GM18511 (cell line): ENCODE data around the gene COX6A1.
A peak's percentile ranks its signal among the peaks of the same experiment; 100 is the strongest.

Source experiments
- ATAC-seq: cut with Tn5 transposase; IDR thresholded peaks from one replicate; pipeline ENCODE4 v1.9.1; 2021; ENCODE audit warnings: mild to moderate bottlenecking, moderate library complexity; ENCODE audit not compliant: unreplicated experiment

Gene COX6A1

GRCh38 chr12:120437735-120438494 is at the start of gene COX6A1:
TSS of gene COX6A1 (plus strand) at chr12:120438113. CDS start at chr12:120438127, 14 bp downstream.
- peak; percentile 97 for ATAC-seq

GRCh38 chr12:120388691-120389481 is 49.0 kb upstream of the COX6A1 start:
- no peak for ATAC-seq

- no peak for ATAC-seq
Measured at GRCh38 chr12:120390540-120391120, 47.3 kb upstream of the COX6A1 start.

GRCh38 chr12:120394483-120395367 is 43.2 kb upstream of the COX6A1 start:
- no peak for ATAC-seq

- no peak for ATAC-seq
Measured at GRCh38 chr12:120397824-120398540, 39.9 kb upstream of the COX6A1 start.

GRCh38 chr12:120399531-120399930 is 38.4 kb upstream of the COX6A1 start:
- no peak for ATAC-seq

- ATAC-seq: no peak
Measured at GRCh38 chr12:120402217-120402616, 35.7 kb upstream of the COX6A1 start.

GRCh38 chr12:120403869-120404268 is 34.0 kb upstream of the COX6A1 start:
- no peak for ATAC-seq

GRCh38 chr12:120404271-120404670 is 33.6 kb upstream of the COX6A1 start:
- ATAC-seq: no peak

GRCh38 chr12:120406069-120406468 is 31.8 kb upstream of the COX6A1 start:
- no peak for ATAC-seq

GRCh38 chr12:120406553-120406952 is 31.4 kb upstream of the COX6A1 start:
- ATAC-seq: no peak

- ATAC-seq: no peak
Measured at GRCh38 chr12:120408771-120409170, 29.1 kb upstream of the COX6A1 start.

GRCh38 chr12:120412421-120412820 is 25.5 kb upstream of the COX6A1 start:
- no peak for ATAC-seq

- ATAC-seq: no peak
Measured at GRCh38 chr12:120413901-120414695, 23.8 kb upstream of the COX6A1 start.

GRCh38 chr12:120416490-120417216 is 21.3 kb upstream of the COX6A1 start:
- ATAC-seq: no peak

GRCh38 chr12:120417917-120418580 is 19.9 kb upstream of the COX6A1 start:
- no peak for ATAC-seq

GRCh38 chr12:120421701-120422100 is 16.2 kb upstream of the COX6A1 start:
- ATAC-seq: no peak

GRCh38 chr12:120422892-120423456 is 14.9 kb upstream of the COX6A1 start:
- ATAC-seq: no peak
